Loucy (cell line): ENCODE results near the gene PDE11A.

Source experiments
- H2AFZ ChIP-seq: fragments of 200-600 bp; sonication (generic); 2 replicates; pipeline ENCODE4 v1.6.0; 2016; ENCODE audit warnings: antibody characterized with exemption, mild to moderate bottlenecking, low read length, moderate library complexity
- H3F3A ChIP-seq: fragments of 200-600 bp; 2 replicates; pipeline ENCODE4 v1.6.0; 2016; ENCODE audit warnings: antibody characterized with exemption, low read depth, mild to moderate bottlenecking
- H3K27me3 ChIP-seq: fragments of 200-600 bp; sonication (generic); 2 replicates; pipeline ENCODE4 v1.6.1; 2014; ENCODE audit warnings: low read length, mild to moderate bottlenecking; ENCODE audit not compliant: insufficient read depth, poor library complexity, severe bottlenecking
- H3K36me3 ChIP-seq: fragments of 200-600 bp; sonication (generic); 2 replicates; pipeline ENCODE4 v1.6.1; 2016; ENCODE audit warnings: low read length; ENCODE audit not compliant: insufficient read depth
- H3K4me1 ChIP-seq: fragments of 200-600 bp; sonication (generic); 2 replicates; pipeline ENCODE4 v1.5.1; 2014; ENCODE audit warnings: low read length, mild to moderate bottlenecking; ENCODE audit not compliant: insufficient read depth, poor library complexity, severe bottlenecking
- H3K4me2 ChIP-seq: fragments of 200-600 bp; sonication (generic); 2 replicates; pipeline ENCODE4 v1.6.0; 2014; ENCODE audit warnings: antibody characterized with exemption, low read length, low read depth, mild to moderate bottlenecking; ENCODE audit not compliant: poor library complexity, severe bottlenecking
- H3K4me3 ChIP-seq: fragments of 200-600 bp; sonication (generic); 2 replicates; pipeline ENCODE4 v1.5.1; 2014; ENCODE audit warnings: low read length, mild to moderate bottlenecking, mixed read lengths; ENCODE audit not compliant: poor library complexity, severe bottlenecking
- H3K79me2 ChIP-seq: fragments of 200-600 bp; sonication (generic); 2 replicates; pipeline ENCODE4 v1.6.1; 2014; ENCODE audit warnings: low read length; ENCODE audit not compliant: insufficient read depth
- H3K9ac ChIP-seq: fragments of 200-600 bp; sonication (generic); 2 replicates; pipeline ENCODE4 v1.6.0; 2014; ENCODE audit warnings: mild to moderate bottlenecking, low read depth, low read length, moderate library complexity; ENCODE audit not compliant: poor library complexity, severe bottlenecking
- H3K9me2 ChIP-seq: fragments of 200-600 bp; sonication (generic); replicated peaks from 2 replicates; pipeline ENCODE4 v1.6.1; 2016; ENCODE audit warnings: low read depth, low read length, mixed read lengths
- H3K9me3 ChIP-seq: fragments of 200-600 bp; sonication (generic); 2 replicates; pipeline ENCODE4 v1.6.1; 2014; ENCODE audit warnings: mild to moderate bottlenecking, antibody characterized with exemption, low read length, low read depth; ENCODE audit not compliant: insufficient read depth
- H4K20me1 ChIP-seq: fragments of 200-600 bp; sonication (generic); 2 replicates; pipeline ENCODE4 v1.6.0; 2014; ENCODE audit warnings: antibody characterized with exemption, low read length, mild to moderate bottlenecking; ENCODE audit not compliant: insufficient read depth, poor library complexity, severe bottlenecking
- CTCF ChIP-seq: fragments of 200-600 bp; sonication (generic); conservative IDR thresholded peaks from 2 replicates; pipeline ENCODE4 v1.5.1; 2014; ENCODE audit warnings: mild to moderate bottlenecking, antibody characterized with exemption, low read length
- EZH2phosphoT487 ChIP-seq: fragments of 200-600 bp; IDR thresholded peaks from 2 replicates; pipeline ENCODE4 v1.6.1; 2018; ENCODE audit warnings: antibody characterized with exemption, mild to moderate bottlenecking, moderate library complexity, borderline replicate concordance

Gene PDE11A

DNA sequence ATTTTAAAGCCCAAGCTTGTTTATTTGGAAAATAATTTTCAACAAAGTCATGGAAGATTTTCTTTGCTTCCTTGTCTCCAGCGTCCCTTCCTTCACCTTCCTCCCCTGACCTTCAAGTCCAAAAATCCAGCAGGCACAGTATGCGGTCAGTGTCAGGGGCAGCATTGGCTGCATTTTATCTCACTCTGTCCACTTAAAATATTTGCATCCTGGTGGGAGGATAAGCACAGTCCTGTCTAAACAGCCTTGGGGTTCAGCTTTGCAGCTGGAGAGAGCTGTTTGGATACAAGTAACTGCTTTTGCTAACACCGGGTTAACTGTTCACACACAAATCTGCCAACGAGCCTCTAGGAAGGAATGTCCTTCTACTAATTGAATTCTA lies 318.1 kb downstream of the PDE11A start:
- no peak overlapping the region for H3K9ac ChIP-seq
- no peaks in the 10 kb centered on the region for H3K36me3 ChIP-seq
- no peaks in the 10 kb centered on the region for H3K9me3 ChIP-seq
- no peaks in the 10 kb centered on the region for H3K27me3 ChIP-seq
- no peaks in the 10 kb centered on the region for H3F3A ChIP-seq
- no peak overlapping the region for H2AFZ ChIP-seq
- no peak overlapping the region for H3K4me3 ChIP-seq
- no peak for TF ChIP-seq EZH2phosphoT487
- TF ChIP-seq CTCF, result no peak
- H3K79me2 ChIP-seq, result no peaks in the 10 kb centered on the region
- H4K20me1 ChIP-seq, result no peaks in the 10 kb centered on the region
- H3K4me2 ChIP-seq, result no peak overlapping the region
- H3K9me2 ChIP-seq, result no peaks in the 10 kb centered on the region
- peaks cover 10% of the 10 kb centered on the region for H3K4me1 ChIP-seq

- Histone ChIP-seq H3K27me3 (no peaks in the 10 kb centered on the region), H3K9me2 (no peaks in the 10 kb centered on the region), H3K79me2 (no peaks in the 10 kb centered on the region), H4K20me1 (no peaks in the 10 kb centered on the region), H3K4me3 (no peak overlapping the region), H3K36me3 (no peaks in the 10 kb centered on the region), H3K4me1 (peaks cover 10% of the 10 kb centered on the region), H3K9ac (no peak overlapping the region), H3F3A (no peaks in the 10 kb centered on the region), H3K4me2 (no peak overlapping the region), H2AFZ (no peak overlapping the region), H3K9me3 (no peaks in the 10 kb centered on the region)
- TF ChIP-seq CTCF, result no peak
Measured at GRCh38 chr2:177753682-177754491, 318.7 kb downstream of the PDE11A start.

- H3K9ac ChIP-seq, result no peak overlapping the region
- no peaks in the 10 kb centered on the region for H3K27me3 ChIP-seq
Measured at GRCh38 chr2:177748360-177748759, 324.2 kb downstream of the PDE11A start.

More at GRCh38 chr2:177748360-177748759, 324.2 kb downstream of the PDE11A start:
- Histone ChIP-seq H3F3A (no peaks in the 10 kb centered on the region), H3K4me1 (peaks cover 8% of the 10 kb centered on the region), H3K9me2 (no peaks in the 10 kb centered on the region), H2AFZ (no peak overlapping the region), H3K9me3 (no peaks in the 10 kb centered on the region), H3K36me3 (no peaks in the 10 kb centered on the region), H4K20me1 (no peaks in the 10 kb centered on the region), H3K4me3 (no peak overlapping the region), H3K4me2 (no peak overlapping the region), H3K79me2 (no peaks in the 10 kb centered on the region)
- TF ChIP-seq EZH2phosphoT487 (no peak), CTCF (no peak)
